Panc1 (cell line): ENCODE measurements around the gene TNS4. TPM values are rescaled to one million over a fixed set of nuclear protein-coding genes. Genes with fewer than 3 reads are reported as not detected.

Source experiments
- ATAC-seq: fragments of 200-7000 bp; cut with Tn5 transposase; 2 replicates; pipeline ENCODE4 v1.9.1; 2020; ENCODE audit warnings: mild to moderate bottlenecking, moderate library complexity
- BruUV-seq: library from RNA; stranded (reverse); fragments of 400-500 nt; replicated peaks from 2 replicates; lab custom pipeline; 2021; lab: Mats Ljungman, UMichigan
- CTCF ChIA-PET: fragments of 300-600 bp; sonication (Branson Sonifier 250); formaldehyde crosslinking; loops from one replicate; lab custom pipeline; 2022; ENCODE audit warnings: antibody characterized with exemption; lab: Charles Lee
- POLR2A ChIA-PET: fragments of 300-600 bp; sonication (Branson Sonifier 250); formaldehyde crosslinking; loops from one replicate; lab custom pipeline; 2022; ENCODE audit warnings: antibody characterized with exemption; lab: Charles Lee
- DNase-seq: peaks from one replicate; pipeline ENCODE4 v3.0.0-alpha.2; 2010; ENCODE audit warnings: low read depth, low spot score
- H3K27ac ChIP-seq: 2 replicates; pipeline ENCODE4 v1.5.1; 2011; ENCODE audit warnings: mild to moderate bottlenecking, low read length, inconsistent platforms
- H3K27me3 ChIP-seq: fragments of 200-500 bp; sonication (Bioruptor generic); 2 replicates; pipeline ENCODE4 v1.6.0; 2014; ENCODE audit warnings: low read length, inconsistent platforms; ENCODE audit not compliant: control insufficient read depth, insufficient read depth
- H3K36me3 ChIP-seq: fragments of 200-500 bp; sonication (Bioruptor generic); 2 replicates; pipeline ENCODE4 v1.5.1; 2014; ENCODE audit warnings: inconsistent platforms, mild to moderate bottlenecking, low read length, moderate library complexity; ENCODE audit not compliant: control insufficient read depth, insufficient read depth
- H3K4me1 ChIP-seq: 2 replicates; pipeline ENCODE4 v1.5.1; 2011; ENCODE audit warnings: inconsistent platforms, mild to moderate bottlenecking, low read length, moderate library complexity; ENCODE audit not compliant: control insufficient read depth, insufficient read depth
- H3K4me3 ChIP-seq, 2 experiments: 2 replicates each; pipeline ENCODE4 v1.5.1; 2011 to 2012; ENCODE audit warnings: low read depth in 2 of 2, low read length in 2 of 2, mild to moderate bottlenecking in 2 of 2, inconsistent platforms in 1 of 2, moderate library complexity in 1 of 2
- H3K9me3 ChIP-seq: fragments of 200-500 bp; sonication (Bioruptor generic); 2 replicates; pipeline ENCODE4 v1.5.1; 2014; ENCODE audit warnings: low read depth, mild to moderate bottlenecking, inconsistent platforms, low read length, moderate library complexity; ENCODE audit not compliant: control insufficient read depth, insufficient read depth
- CTCF ChIP-seq: fragments of 450-650 bp; IDR thresholded peaks from 2 replicates; pipeline ENCODE4 v1.5.1; 2017; ENCODE audit warnings: mild to moderate bottlenecking
- POLR2AphosphoS5 ChIP-seq: IDR thresholded peaks from 2 replicates; pipeline ENCODE4 v1.6.1; 2012; ENCODE audit warnings: mild to moderate bottlenecking, low read depth, low read length, moderate library complexity
- REST ChIP-seq, 2 experiments: IDR thresholded peaks; 2 replicates each; pipeline ENCODE4 v1.6.1; 2011 to 2012; ENCODE audit warnings: low read depth in 2 of 2, control low read depth in 1 of 2, low read length in 1 of 2, mild to moderate bottlenecking in 1 of 2, moderate library complexity in 1 of 2; ENCODE audit not compliant: insufficient read depth in 1 of 2
- SIN3A ChIP-seq: IDR thresholded peaks from 2 replicates; pipeline ENCODE4 v1.6.1; 2012; ENCODE audit warnings: low read depth, mild to moderate bottlenecking, low read length, moderate library complexity, borderline replicate concordance; ENCODE audit not compliant: insufficient read depth
- TCF7L2 ChIP-seq: IDR thresholded peaks from 2 replicates; pipeline ENCODE4 v1.6.1; 2011; ENCODE audit warnings: mild to moderate bottlenecking, low read depth, low read length, inconsistent platforms
- in situ Hi-C: cut with HindIII; loops from 2 replicates; pipeline ENCODE4 v1.10.0; 2016; ENCODE audit warnings: low sequenced_read_pairs, low pct_unique_long_range_greater_than_20kb
- intact Hi-C: fragments of 100-400 bp; cut with micrococcal nuclease; formaldehyde crosslinking; loops from one replicate; pipeline ENCODE4 v1.10.0; 2022; ENCODE audit not compliant: unreplicated experiment
- total RNA-seq: library from RNA; stranded (reverse); gene quantifications from one replicate; pipeline ENCODE4 v1.2.1, GENCODE V29; 2021; ENCODE audit not compliant: unreplicated experiment

TNS4 gene
- total RNA-seq, 1 experiment from 2014 or later, result not detected

- no TSS peak for BruUV-seq
- ATAC-seq (no peak), DNase-seq (no peak)
- H3K27ac ChIP-seq, result no peak overlapping the region
- TF ChIP-seq SIN3A (no peak), POLR2AphosphoS5 (no peak), REST (IDR thresholded peaks at IDR 0.05; ENCODE audit: insufficient read depth in 1 of 2, low read depth in 2 of 2, low read length in 1 of 2) (no peak), CTCF (no peak), TCF7L2 (no peak)
- no peaks in the 10 kb centered on the region for H3K36me3 ChIP-seq
- in situ Hi-C loops (no loop called here), intact Hi-C loops (no loop called here)
- H3K9me3 ChIP-seq, result no peaks in the 10 kb centered on the region
- no peak overlapping the region for H3K4me3 ChIP-seq
- CTCF ChIA-PET, result interaction anchor here (0.5 to 0.7 kb wide), 2 partner anchors 9 to 23 kb away, joined by 3 read pairs; no protein-coding TSS in a partner anchor
- no peaks in the 10 kb centered on the region for H3K4me1 ChIP-seq
- no peaks in the 10 kb centered on the region for H3K27me3 ChIP-seq
- POLR2A ChIA-PET, result interaction anchor here (0.5 kb wide), 1 partner anchor 62 kb away, joined by 6 read pairs; no protein-coding TSS in a partner anchor
These were observed 29.3 kb downstream of the TNS4 start for GRCh38 chr17:40471846-40472732.

- no TSS peak for BruUV-seq
- H3K27me3 ChIP-seq, result no peaks in the 10 kb centered on the region
- no peak overlapping the region for H3K4me3 ChIP-seq
- ATAC-seq (no peak), DNase-seq (no peak)
- CTCF ChIA-PET, result interaction anchor here (0.5 to 0.7 kb wide), 2 partner anchors 10 to 24 kb away, joined by 3 read pairs; no protein-coding TSS in a partner anchor
- TF ChIP-seq CTCF (no peak), TCF7L2 (no peak), REST (IDR thresholded peaks at IDR 0.05; ENCODE audit: insufficient read depth in 1 of 2, low read depth in 2 of 2, low read length in 1 of 2) (no peak), POLR2AphosphoS5 (no peak), SIN3A (no peak)
- POLR2A ChIA-PET, result no interaction called here
- intact Hi-C loops, result no loop called here
- H3K27ac ChIP-seq, result no peak overlapping the region
- in situ Hi-C loops, result no loop called here
- no peaks in the 10 kb centered on the region for H3K4me1 ChIP-seq
- no peaks in the 10 kb centered on the region for H3K9me3 ChIP-seq
- no peaks in the 10 kb centered on the region for H3K36me3 ChIP-seq
These were observed 30.2 kb downstream of the TNS4 start for GRCh38 chr17:40470932-40471828.
